T-helper 17 cell (primary cell): ENCODE measurements around the gene DHX38. TPM values are rescaled to one million over a fixed set of nuclear protein-coding genes. Genes with fewer than 3 reads are reported as not detected.

Experiments
- ATAC-seq: fragments of 150-1000 bp; cut with Tn5 transposase; 2 replicates; pipeline ENCODE4 v1.10.0; 2021; ENCODE audit warnings: mild to moderate bottlenecking, moderate library complexity
- DNase-seq, 3 donors: peaks; one replicate each; pipeline versions ENCODE4 v3.0.0 to v3.0.0-alpha.2; 2020 to 2021
- H3K9me3 ChIP-seq: one replicate; pipeline ENCODE4 v1.7.0; 2013; ENCODE audit warnings: low read length, mild to moderate bottlenecking; ENCODE audit not compliant: control insufficient read depth, poor library complexity, severe bottlenecking
- H3K27ac Mint-ChIP-seq: one replicate; pipeline ENCODE4 v1.8.0; 2022; ENCODE audit warnings: mild to moderate bottlenecking, moderate library complexity, mixed read lengths
- H3K27me3 Mint-ChIP-seq: one replicate; pipeline ENCODE4 v1.8.0; 2022; ENCODE audit warnings: mixed read lengths
- H3K36me3 Mint-ChIP-seq: one replicate; pipeline ENCODE4 v1.8.0; 2022; ENCODE audit warnings: low read depth, mixed read lengths
- H3K4me1 Mint-ChIP-seq: one replicate; pipeline ENCODE4 v1.8.0; 2022; ENCODE audit warnings: mild to moderate bottlenecking, mixed read lengths
- H3K4me3 Mint-ChIP-seq: one replicate; pipeline ENCODE4 v1.8.0; 2022; ENCODE audit warnings: mild to moderate bottlenecking, moderate library complexity, mixed read lengths
- total RNA-seq, 4 donors: library from RNA in 2 of 4; stranded (reverse) in 2 of 4; gene quantifications; one replicate each; pipeline ENCODE4 v1.2.3 and lab custom pipeline; 2022 to 2026

Gene DHX38
- total RNA-seq, 2 donors from 2014 or later = 93.5 to 122 TPM

GRCh38 chr16:72099377-72099818 lies 5.8 kb downstream of the DHX38 start:
- no peaks in the 10 kb centered on the region for H3K9me3 ChIP-seq
- DNase-seq = peak in 1 of 3 donors; percentile 15
- no peaks in the 10 kb centered on the region for H3K27me3 Mint-ChIP-seq
- peak overlapping the region; percentile 29 for H3K27ac Mint-ChIP-seq
- peak; percentile 84 for ATAC-seq
- H3K4me3 Mint-ChIP-seq = no peak overlapping the region
- H3K36me3 Mint-ChIP-seq = peaks cover 25% of the 10 kb centered on the region
- H3K4me1 Mint-ChIP-seq = peaks cover 24% of the 10 kb centered on the region

GRCh38 chr16:72101195-72101594 lies 7.5 kb downstream of the DHX38 start:
- Mint-ChIP-seq H3K4me3 (no peak overlapping the region), H3K27ac (no peak overlapping the region), H3K4me1 (peaks cover 11% of the 10 kb centered on the region), H3K27me3 (no peaks in the 10 kb centered on the region), H3K36me3 (peaks cover 28% of the 10 kb centered on the region)
- ATAC-seq (no peak), DNase-seq (no peak)
- no peaks in the 10 kb centered on the region for H3K9me3 ChIP-seq

GRCh38 chr16:72104905-72105304 lies 11.3 kb downstream of the DHX38 start:
- peak overlapping the region; percentile 24 for H3K27ac Mint-ChIP-seq
- H3K9me3 ChIP-seq = no peaks in the 10 kb centered on the region
- no peaks in the 10 kb centered on the region for H3K27me3 Mint-ChIP-seq
- peaks cover 22% of the 10 kb centered on the region for H3K36me3 Mint-ChIP-seq
- DNase-seq = no peak
- no peak for ATAC-seq
- H3K4me1 Mint-ChIP-seq = no peaks in the 10 kb centered on the region
- H3K4me3 Mint-ChIP-seq = no peak overlapping the region

- Mint-ChIP-seq H3K27me3 (no peaks in the 10 kb centered on the region), H3K36me3 (peaks cover 26% of the 10 kb centered on the region), H3K4me1 (no peaks in the 10 kb centered on the region), H3K27ac (no peak overlapping the region), H3K4me3 (no peak overlapping the region)
- H3K9me3 ChIP-seq = no peaks in the 10 kb centered on the region
- no peak for DNase-seq
- ATAC-seq = no peak
Observed at GRCh38 chr16:72105978-72106377, 12.3 kb downstream of the DHX38 start.

- H3K36me3 Mint-ChIP-seq = peaks cover 23% of the 10 kb centered on the region
- no peak for ATAC-seq
- no peaks in the 10 kb centered on the region for H3K9me3 ChIP-seq
- H3K27ac Mint-ChIP-seq = no peak overlapping the region
- H3K27me3 Mint-ChIP-seq = no peaks in the 10 kb centered on the region
- DNase-seq = no peak
- no peaks in the 10 kb centered on the region for H3K4me1 Mint-ChIP-seq
- H3K4me3 Mint-ChIP-seq = no peak overlapping the region
Observed at GRCh38 chr16:72107371-72107770, 13.7 kb downstream of the DHX38 start.

GRCh38 chr16:72108353-72109102 lies 14.9 kb downstream of the DHX38 start:
- Mint-ChIP-seq H3K4me1 (no peaks in the 10 kb centered on the region), H3K4me3 (no peak overlapping the region), H3K36me3 (peaks cover 18% of the 10 kb centered on the region), H3K27me3 (no peaks in the 10 kb centered on the region), H3K27ac (no peak overlapping the region)
- no peak for DNase-seq
- ATAC-seq = no peak
- no peaks in the 10 kb centered on the region for H3K9me3 ChIP-seq

- no peak overlapping the region for H3K27ac Mint-ChIP-seq
- no peak overlapping the region for H3K4me3 Mint-ChIP-seq
- H3K9me3 ChIP-seq = no peaks in the 10 kb centered on the region
- no peaks in the 10 kb centered on the region for H3K27me3 Mint-ChIP-seq
- no peak for ATAC-seq
- peaks cover 13% of the 10 kb centered on the region for H3K36me3 Mint-ChIP-seq
- no peak for DNase-seq
- H3K4me1 Mint-ChIP-seq = no peaks in the 10 kb centered on the region
Observed at GRCh38 chr16:72109300-72109699, 15.7 kb downstream of the DHX38 start.

- Mint-ChIP-seq H3K36me3 (peaks cover 13% of the 10 kb centered on the region), H3K27ac (no peak overlapping the region), H3K27me3 (no peaks in the 10 kb centered on the region), H3K4me3 (no peak overlapping the region), H3K4me1 (no peaks in the 10 kb centered on the region)
- ATAC-seq (no peak), DNase-seq (no peak)
- H3K9me3 ChIP-seq = no peaks in the 10 kb centered on the region
Observed at GRCh38 chr16:72109966-72110530, 16.4 kb downstream of the DHX38 start.

GRCh38 chr16:72110662-72111615 lies 17.3 kb downstream of the DHX38 start:
- Mint-ChIP-seq H3K36me3 (peaks cover 8% of the 10 kb centered on the region), H3K4me3 (no peak overlapping the region), H3K27ac (no peak overlapping the region), H3K27me3 (no peaks in the 10 kb centered on the region), H3K4me1 (no peaks in the 10 kb centered on the region)
- H3K9me3 ChIP-seq = no peaks in the 10 kb centered on the region
- ATAC-seq (no peak), DNase-seq (no peak)

- peaks cover 7% of the 10 kb centered on the region for H3K36me3 Mint-ChIP-seq
- H3K27ac Mint-ChIP-seq = no peak overlapping the region
- no peaks in the 10 kb centered on the region for H3K4me1 Mint-ChIP-seq
- no peaks in the 10 kb centered on the region for H3K9me3 ChIP-seq
- no peak for ATAC-seq
- no peaks in the 10 kb centered on the region for H3K27me3 Mint-ChIP-seq
- no peak overlapping the region for H3K4me3 Mint-ChIP-seq
- DNase-seq = no peak
Observed at GRCh38 chr16:72111657-72112451, 18.2 kb downstream of the DHX38 start.

- no peaks in the 10 kb centered on the region for H3K4me1 Mint-ChIP-seq
- no peaks in the 10 kb centered on the region for H3K9me3 ChIP-seq
- H3K4me3 Mint-ChIP-seq = no peak overlapping the region
- H3K27me3 Mint-ChIP-seq = no peaks in the 10 kb centered on the region
- no peak for ATAC-seq
- H3K36me3 Mint-ChIP-seq = peaks cover 7% of the 10 kb centered on the region
- DNase-seq = no peak
- H3K27ac Mint-ChIP-seq = no peak overlapping the region
Observed at GRCh38 chr16:72112452-72112792, 18.8 kb downstream of the DHX38 start.

- Mint-ChIP-seq H3K4me1 (no peaks in the 10 kb centered on the region), H3K4me3 (no peak overlapping the region), H3K27ac (no peak overlapping the region), H3K36me3 (peaks cover 5% of the 10 kb centered on the region), H3K27me3 (no peaks in the 10 kb centered on the region)
- H3K9me3 ChIP-seq = no peaks in the 10 kb centered on the region
- ATAC-seq (no peak), DNase-seq (no peak)
Observed at GRCh38 chr16:72112906-72113615, 19.4 kb downstream of the DHX38 start.
